Endothelial cell of umbilical vein (primary cell): ENCODE results near the gene CRTC2. TPM values are rescaled to one million over a fixed set of nuclear protein-coding genes. Genes with fewer than 3 reads are reported as not detected.

Source experiments
- BruUV-seq: library from RNA; stranded (reverse); fragments of 400-500 nt; replicated peaks from 2 replicates; lab custom pipeline; 2021; lab: Mats Ljungman, UMichigan
- CTCF ChIA-PET: fragments of 300-600, 350-600 bp; sonication (Branson Sonifier 250); formaldehyde crosslinking; loops from one replicate; lab custom pipeline; 2021; ENCODE audit warnings: antibody characterized with exemption, inconsistent platforms; lab: Charles Lee
- POLR2A ChIA-PET: fragments of 300-600, 350-600 bp; sonication (Branson Sonifier 250); formaldehyde crosslinking; loops from one replicate; lab custom pipeline; 2021; ENCODE audit warnings: antibody characterized with exemption, inconsistent platforms; lab: Charles Lee
- DNase-seq: peaks from one replicate; pipeline ENCODE4 v3.0.0-alpha.2; 2011; ENCODE audit warnings: low read depth, low spot score
- FAIRE-seq: peaks from 2 replicates; lab custom pipeline; 2011; peaks lifted over from hg19 to GRCh38; lab: Jason Lieb, UNC
- H2AFZ ChIP-seq: 2 replicates; pipeline ENCODE4 v1.6.0; 2012; ENCODE audit warnings: low read depth, low read length, control low read depth, inconsistent platforms
- H3K27ac ChIP-seq: 2 replicates; pipeline ENCODE4 v1.5.1; 2011; ENCODE audit warnings: low read depth, mild to moderate bottlenecking, control low read depth, low read length, moderate library complexity; ENCODE audit not compliant: insufficient read depth
- H3K27me3 ChIP-seq, 2 experiments: 2 replicates each; pipeline versions ENCODE4 v1.6.0 to v1.6.1; 2011; ENCODE audit warnings: low read length in 2 of 2, mixed read lengths in 1 of 2; ENCODE audit not compliant: control insufficient read depth in 2 of 2, insufficient read depth in 2 of 2
- H3K36me3 ChIP-seq, 2 experiments: 2 replicates in 1 of 2; 3 replicates in 1 of 2; pipeline ENCODE4 v1.5.1; 2011; ENCODE audit warnings: low read length in 2 of 2, mild to moderate bottlenecking in 1 of 2, moderate library complexity in 1 of 2; ENCODE audit not compliant: control insufficient read depth in 2 of 2, insufficient read depth in 2 of 2; ENCODE audit errors: extremely low read depth in 1 of 2
- H3K4me1 ChIP-seq: 3 replicates; pipeline ENCODE4 v1.5.1; 2011; ENCODE audit warnings: mild to moderate bottlenecking, low read length; ENCODE audit not compliant: control insufficient read depth, insufficient read depth; ENCODE audit errors: extremely low read depth
- H3K4me2 ChIP-seq: 2 replicates; pipeline ENCODE4 v1.6.1; 2011; ENCODE audit warnings: low read length, control low read depth, mixed read lengths; ENCODE audit not compliant: insufficient read depth
- H3K4me3 ChIP-seq, 3 experiments: fragments of 200-600 bp in 1 of 3; sonication (generic), shearing (Covaris generic) in 1 of 3; replicated peaks in 1 of 3; 2 replicates each; pipeline ENCODE4 v1.5.1; 2011 to 2016; ENCODE audit warnings: control low read depth in 3 of 3, low read length in 3 of 3, mild to moderate bottlenecking in 2 of 3, inconsistent platforms in 1 of 3, low read depth in 1 of 3, moderate library complexity in 1 of 3; ENCODE audit not compliant: insufficient read depth in 1 of 3
- H3K79me2 ChIP-seq: 2 replicates; pipeline ENCODE4 v1.6.0; 2012; ENCODE audit warnings: low read length, inconsistent platforms; ENCODE audit not compliant: control insufficient read depth, insufficient read depth
- H3K9ac ChIP-seq: replicated peaks from 2 replicates; pipeline ENCODE3; 2011; ENCODE audit warnings: low read length, control low read depth; ENCODE audit not compliant: insufficient read depth; ENCODE audit errors: extremely low read depth
- H3K9me1 ChIP-seq: replicated peaks from 3 replicates; pipeline ENCODE4 v1.6.0; 2011; ENCODE audit warnings: mild to moderate bottlenecking, low read length; ENCODE audit not compliant: control insufficient read depth, insufficient read depth; ENCODE audit errors: extremely low read depth
- H3K9me3 ChIP-seq: replicated peaks from 2 replicates; pipeline ENCODE4 v1.5.1; 2012; ENCODE audit warnings: low read length, inconsistent platforms; ENCODE audit not compliant: control insufficient read depth, insufficient read depth
- H4K20me1 ChIP-seq: replicated peaks from 2 replicates; pipeline ENCODE3; 2011; ENCODE audit warnings: mild to moderate bottlenecking, low read length; ENCODE audit not compliant: control insufficient read depth, insufficient read depth; ENCODE audit errors: extremely low read depth
- EZH2 ChIP-seq: IDR thresholded peaks from 2 replicates; pipeline ENCODE4 v1.6.1; 2012; ENCODE audit warnings: borderline replicate concordance, low read depth, mild to moderate bottlenecking, moderate library complexity, low read length, inconsistent platforms; ENCODE audit not compliant: severe bottlenecking
- FOS ChIP-seq: IDR thresholded peaks from 2 replicates; pipeline ENCODE4 v1.6.1; 2011; ENCODE audit warnings: mild to moderate bottlenecking, low read length, moderate library complexity, borderline replicate concordance; ENCODE audit not compliant: insufficient read depth
- GATA2 ChIP-seq: IDR thresholded peaks from 2 replicates; pipeline ENCODE4 v1.7.0; 2011; ENCODE audit warnings: low read depth, mild to moderate bottlenecking, moderate library complexity, mixed read lengths, low read length; ENCODE audit not compliant: insufficient read length, insufficient read depth
- JUN ChIP-seq: IDR thresholded peaks from 2 replicates; pipeline ENCODE4 v1.6.1; 2011; ENCODE audit warnings: borderline replicate concordance, low read depth; ENCODE audit not compliant: insufficient read length, insufficient read depth
- MAX ChIP-seq: IDR thresholded peaks from 2 replicates; pipeline ENCODE4 v1.6.1; 2011; ENCODE audit not compliant: insufficient read depth, insufficient read length
- MYC ChIP-seq: IDR thresholded peaks from one replicate; pipeline ENCODE4 v1.6.1; 2011; ENCODE audit warnings: mild to moderate bottlenecking, low read depth, low read length
- POLR2A ChIP-seq: IDR thresholded peaks from 2 replicates; pipeline ENCODE4 v1.6.1; 2012; ENCODE audit warnings: low read depth, mild to moderate bottlenecking, control low read depth, low read length
- POLR2AphosphoS5 ChIP-seq: IDR thresholded peaks from 2 replicates; pipeline ENCODE4 v1.6.1; 2012; ENCODE audit warnings: low read depth, mild to moderate bottlenecking, control low read depth, low read length, moderate library complexity; ENCODE audit not compliant: insufficient read depth
- dilution Hi-C: fragments of 300-500 bp; cut with MboI; formaldehyde crosslinking; loops from one replicate; pipeline ENCODE4 v1.15.0; 2019; ENCODE audit warnings: low sequenced_read_pairs; ENCODE audit not compliant: extremely low pct_ligation_motif_present
- intact Hi-C: fragments of 100-400 bp; cut with micrococcal nuclease; formaldehyde crosslinking; loops from one replicate; pipeline ENCODE4 v1.10.0; 2022
- polyA plus RNA-seq, 4 experiments: library from polyadenylated mRNA; depleted of rRNA in 3 of 4; stranded (reverse) in 3 of 4; unstranded in 1 of 4; fragments of >200 nt; gene quantifications; 2 replicates each; pipeline versions ENCODE4 v1.2.1 to v1.2.3, GENCODE V29; 2011 to 2012; ENCODE audit warnings: missing spikeins in 1 of 4
- total RNA-seq: library from RNA; stranded (reverse); gene quantifications from 2 replicates; pipeline ENCODE4 v1.2.3, GENCODE V29; 2021

The CRTC2 gene
- total and polyA plus RNA-seq, 2 donors (not counting 3 experiments of a cell fraction or from before 2014, with no cell fraction given) = 40.2 to 42.2 TPM

- CTCF ChIA-PET = no interaction called here
- H3K79me2 ChIP-seq = peaks cover 81% of the 10 kb centered on the region
These were observed 54.5 kb downstream of the CRTC2 start for GRCh38 chr1:153903841-153904455.

GRCh38 chr1:153899509-153899908, 58.9 kb downstream of the CRTC2 start:
- DNase-seq (no peak), FAIRE-seq (no peak)
- CTCF ChIA-PET = no interaction called here
- Histone ChIP-seq H3K9me3 (no peaks in the 10 kb centered on the region), H3K79me2 (peaks cover 61% of the 10 kb centered on the region), H3K4me2 (no peak overlapping the region), H4K20me1 (peaks cover 4% of the 10 kb centered on the region), H3K27me3 (no peaks in the 10 kb centered on the region), H3K27ac (no peak overlapping the region), H3K4me1 (no peaks in the 10 kb centered on the region), H3K9me1 (no peaks in the 10 kb centered on the region), H3K4me3 (no peak overlapping the region), H3K9ac (no peak overlapping the region), H2AFZ (no peak overlapping the region), H3K36me3 (peaks cover 0 to 2% of the 10 kb centered on the region in 2 experiments)
- POLR2A ChIA-PET = no interaction called here
- dilution Hi-C loops = no loop called here
- no TSS peak for BruUV-seq
- intact Hi-C loops = no loop called here
- no peak for TF ChIP-seq POLR2A
- TF ChIP-seq JUN = no peak
- TF ChIP-seq FOS = no peak
- no peak for TF ChIP-seq GATA2
- no peak for TF ChIP-seq MYC
- no peak for TF ChIP-seq EZH2
- TF ChIP-seq POLR2AphosphoS5 = no peak

More at GRCh38 chr1:153903841-153904455, 54.5 kb downstream of the CRTC2 start:
- DNase-seq (no peak), FAIRE-seq (no peak)
- Histone ChIP-seq H2AFZ (no peak overlapping the region), H3K9ac (no peak overlapping the region), H3K27me3 (no peaks in the 10 kb centered on the region), H4K20me1 (peaks cover 2% of the 10 kb centered on the region), H3K36me3 (peaks cover 0 to 2% of the 10 kb centered on the region in 2 experiments), H3K4me1 (no peaks in the 10 kb centered on the region), H3K4me3 (no peak overlapping the region), H3K27ac (no peak overlapping the region), H3K9me1 (no peaks in the 10 kb centered on the region), H3K4me2 (no peak overlapping the region), H3K9me3 (no peaks in the 10 kb centered on the region)
- BruUV-seq = no TSS peak
- TF ChIP-seq MAX (no peak), POLR2AphosphoS5 (no peak), POLR2A (no peak), MYC (no peak), EZH2 (no peak), FOS (no peak), JUN (no peak)
- dilution Hi-C loops = no loop called here
- intact Hi-C loops = no loop called here
- POLR2A ChIA-PET = no interaction called here
